ENCODE measurements around the gene KATNBL1.
"Not testable (repeated sequence)": the region's sequence is repeated elsewhere in the genome, so short reads cannot be mapped to it uniquely, and the experiment has no call there.

The KATNBL1 gene

GRCh38 chr15:34193272-34193671, 16.6 kb downstream of the KATNBL1 start:
- not testable (repeated sequence) for DNase-seq

DNA sequence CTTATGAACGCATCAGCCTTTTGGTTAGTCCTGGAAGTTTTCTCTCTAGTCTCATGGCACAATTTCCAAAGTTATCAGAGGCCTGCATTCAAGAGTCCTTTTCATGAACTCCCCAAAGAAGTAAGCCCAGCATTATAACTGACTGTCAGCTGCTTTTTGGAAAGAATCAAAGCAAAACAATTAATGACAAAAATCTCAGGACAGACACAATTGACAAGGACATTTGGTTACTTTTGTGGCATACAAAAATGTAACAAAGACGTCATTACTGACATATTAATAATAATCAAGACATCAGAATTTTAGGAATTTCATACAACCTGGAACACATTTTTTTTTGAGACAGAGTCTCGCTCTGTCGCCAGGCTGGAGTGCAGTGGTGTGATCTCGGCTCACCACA, 21.2 kb downstream of the KATNBL1 start:
- DNase-seq: no peak

DNA sequence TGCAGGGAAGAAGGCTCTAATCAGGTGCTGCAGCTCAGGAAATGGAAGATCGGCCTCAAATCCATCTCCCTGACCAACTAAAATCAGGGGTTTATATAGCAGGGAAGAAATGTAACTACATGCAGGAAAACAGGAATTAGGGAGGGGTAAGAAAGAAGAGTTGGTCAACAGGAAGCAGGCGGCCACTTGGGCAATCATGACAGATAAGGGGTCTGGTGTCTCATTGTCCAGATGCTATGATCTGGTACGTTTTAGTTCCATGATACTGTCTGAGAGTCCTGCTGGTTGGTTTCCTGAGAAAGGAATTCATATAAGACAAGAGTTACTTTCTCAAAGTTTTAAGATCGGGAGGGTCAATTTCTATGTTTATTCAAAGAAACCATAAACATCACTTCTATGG, 24.2 kb downstream of the KATNBL1 start:
- DNase-seq: no peak

GRCh38 chr15:34182942-34183341, 27.0 kb downstream of the KATNBL1 start:
- no peak for DNase-seq

DNA sequence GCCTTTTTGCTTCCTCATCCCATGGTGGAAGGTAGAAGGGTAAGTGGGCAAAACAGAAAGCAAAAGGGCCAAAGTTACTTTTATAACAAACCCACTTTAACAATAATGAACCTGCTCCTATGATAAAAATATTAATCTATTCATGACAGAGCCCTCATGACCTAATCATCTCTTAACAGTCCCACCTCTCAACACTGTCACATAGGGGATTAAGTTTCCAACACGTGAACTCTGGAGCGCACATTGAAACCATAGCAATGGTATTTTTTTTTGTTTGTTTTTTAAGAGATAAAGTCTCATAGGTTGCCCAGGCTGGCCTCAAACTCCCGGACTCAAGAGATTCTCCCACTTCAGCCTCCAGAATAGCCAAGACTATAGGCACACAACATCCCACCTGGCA, 30.7 kb downstream of the KATNBL1 start:
- no peak for DNase-seq

DNA sequence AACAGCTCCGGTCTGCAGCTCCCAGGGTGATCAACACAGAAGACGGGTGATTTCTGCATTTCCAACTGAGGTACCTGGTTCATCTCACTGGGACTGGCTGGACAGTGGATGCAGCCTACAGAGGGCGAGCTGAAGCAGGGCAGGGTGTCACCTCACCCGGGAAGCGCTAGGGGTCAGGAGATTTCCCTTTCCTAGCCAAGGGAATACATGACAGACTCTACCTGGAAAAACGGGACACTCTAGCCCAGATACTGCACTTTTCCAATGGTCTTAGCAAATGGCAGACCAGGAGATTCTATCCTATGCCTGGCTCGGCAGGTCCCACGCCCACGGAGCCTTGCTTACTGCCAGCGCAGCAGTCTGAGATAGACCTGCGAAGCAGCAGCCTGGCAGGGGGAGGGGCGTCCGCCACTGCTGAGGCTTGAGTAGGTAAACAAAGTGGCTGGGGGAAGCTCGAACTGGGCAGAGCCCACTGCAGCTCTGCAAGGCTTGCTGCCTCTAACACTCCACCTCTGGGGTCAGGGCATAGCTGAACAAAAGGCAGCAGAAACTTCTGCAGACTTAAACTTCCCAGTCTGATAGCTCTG, 43.8 kb downstream of the KATNBL1 start:
- DNase-seq: not testable (repeated sequence)

DNA sequence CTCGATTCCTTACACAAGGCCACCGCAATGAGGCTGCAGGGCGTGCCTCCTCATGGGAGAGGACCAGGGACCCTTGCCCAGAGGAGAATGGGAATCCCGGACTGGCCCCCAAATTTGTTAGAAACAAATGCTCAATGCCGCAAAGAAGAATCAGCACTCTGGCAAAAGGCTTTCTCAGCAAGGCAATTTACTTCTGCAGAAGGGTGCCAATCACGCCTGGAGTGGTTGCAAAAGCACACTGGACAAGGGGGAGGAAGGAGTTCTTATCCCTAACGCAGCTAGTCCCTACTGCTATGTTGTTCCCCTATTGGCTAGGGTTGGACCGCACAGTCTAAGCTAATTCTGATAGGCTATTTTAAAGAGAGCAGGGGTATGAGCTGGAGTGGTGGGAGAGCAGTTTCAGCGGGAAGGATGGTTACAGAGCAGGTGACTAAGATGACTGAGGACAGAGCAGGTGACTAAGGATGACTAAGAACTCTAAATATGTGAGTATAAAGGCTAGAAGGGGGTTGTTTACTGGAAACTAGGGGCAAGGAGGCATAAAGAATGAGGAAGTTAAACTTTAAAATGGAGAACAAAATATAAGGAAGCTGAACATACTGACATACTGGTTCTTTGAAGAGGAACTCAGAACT, 48.5 kb downstream of the KATNBL1 start:
- DNase-seq: no peak

DNA sequence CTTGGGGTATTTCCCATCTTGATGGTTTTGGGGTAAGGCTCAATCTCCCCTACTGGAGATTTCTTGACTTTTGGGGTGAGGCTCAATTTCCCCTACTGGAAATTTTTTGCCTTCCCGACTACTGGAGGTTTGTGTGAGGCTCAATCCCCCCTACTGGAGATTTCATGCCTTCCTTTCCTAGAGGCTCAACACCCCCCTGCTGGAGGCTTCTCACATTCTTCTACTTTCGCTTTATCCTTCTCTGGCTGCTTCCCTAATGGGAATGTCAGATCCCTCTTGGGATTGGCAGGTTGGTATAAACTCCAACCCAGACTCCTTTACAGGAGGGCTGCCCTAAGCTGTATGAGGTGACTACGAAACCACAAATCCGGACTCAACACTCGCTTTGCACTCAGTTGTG, 49.2 kb downstream of the KATNBL1 start:
- DNase-seq: no peak

- no peak for DNase-seq
Measured at GRCh38 chr15:34158355-34158754, 51.5 kb downstream of the KATNBL1 start.

DNA sequence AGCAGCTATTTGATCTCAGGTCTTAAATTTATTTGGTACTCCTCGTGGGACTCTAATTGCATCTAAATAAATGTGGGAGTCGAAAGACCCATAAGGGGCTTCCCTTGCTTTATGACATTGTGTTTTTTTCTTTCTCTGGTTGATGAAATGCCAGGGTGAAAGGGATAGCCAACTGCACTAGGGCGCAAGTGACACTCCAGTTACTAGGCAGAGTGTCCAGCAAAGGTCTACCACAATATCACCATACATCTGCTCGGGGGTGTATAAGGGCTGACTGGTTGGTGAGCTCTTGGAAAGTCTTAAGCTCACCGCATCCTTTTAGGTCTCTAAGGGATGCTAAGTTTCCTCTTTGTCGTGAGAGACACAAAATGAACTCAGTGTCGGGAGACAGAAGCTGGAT, 54.0 kb downstream of the KATNBL1 start:
- no peak for DNase-seq

- DNase-seq: no peak
Measured at GRCh38 chr15:34154725-34155204, 55.1 kb downstream of the KATNBL1 start.

- no peak for DNase-seq
Measured at GRCh38 chr15:34147371-34148140, 62.3 kb downstream of the KATNBL1 start.

DNA sequence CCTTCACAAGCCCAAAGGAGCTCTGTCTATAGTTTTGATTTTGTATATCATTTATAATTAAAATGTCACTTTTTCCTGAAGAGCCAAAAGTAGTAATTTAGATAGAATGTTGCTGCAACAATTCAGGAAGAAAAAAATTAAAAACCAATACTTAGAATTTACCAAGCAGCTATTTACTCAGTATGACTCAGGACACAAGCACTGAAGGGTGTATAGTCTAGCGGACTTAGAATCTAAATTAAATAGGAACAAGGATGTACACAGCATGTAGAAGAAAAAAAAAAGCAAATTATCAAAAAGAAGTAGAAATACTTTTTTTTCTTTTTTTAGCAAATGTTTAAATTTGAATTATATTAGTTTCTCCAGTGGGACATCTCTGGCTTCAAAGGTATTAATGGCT, 76.4 kb downstream of the KATNBL1 start:
- DNase-seq: no peak

DNA sequence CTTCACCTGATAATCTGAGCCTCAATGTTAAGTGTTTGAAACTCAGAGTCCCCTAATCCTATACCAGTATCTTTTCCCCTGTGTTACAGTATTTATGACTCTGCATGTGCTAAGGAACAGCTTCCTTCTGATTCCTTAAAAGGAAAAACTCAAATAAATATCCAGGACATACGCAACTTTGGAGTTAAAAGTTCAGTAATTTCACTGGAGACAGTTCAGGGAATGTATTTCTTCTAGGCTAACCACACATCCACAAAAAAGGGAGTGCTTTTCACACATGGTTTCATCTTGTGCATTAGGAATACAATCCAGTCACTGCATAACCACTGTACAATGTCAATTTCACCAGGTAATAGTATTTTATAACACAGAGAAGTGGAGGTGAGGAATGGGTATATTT, 77.0 kb downstream of the KATNBL1 start:
- no peak for DNase-seq

GRCh38 chr15:34128898-34129297, 81.0 kb downstream of the KATNBL1 start:
- DNase-seq: no peak

- no peak for DNase-seq
Measured at GRCh38 chr15:34126522-34126921, 83.4 kb downstream of the KATNBL1 start.

- DNase-seq: no peak
Measured at GRCh38 chr15:34125945-34126344, 84.0 kb downstream of the KATNBL1 start.

- DNase-seq: no peak
Measured at GRCh38 chr15:34124651-34125050, 85.2 kb downstream of the KATNBL1 start.

DNA sequence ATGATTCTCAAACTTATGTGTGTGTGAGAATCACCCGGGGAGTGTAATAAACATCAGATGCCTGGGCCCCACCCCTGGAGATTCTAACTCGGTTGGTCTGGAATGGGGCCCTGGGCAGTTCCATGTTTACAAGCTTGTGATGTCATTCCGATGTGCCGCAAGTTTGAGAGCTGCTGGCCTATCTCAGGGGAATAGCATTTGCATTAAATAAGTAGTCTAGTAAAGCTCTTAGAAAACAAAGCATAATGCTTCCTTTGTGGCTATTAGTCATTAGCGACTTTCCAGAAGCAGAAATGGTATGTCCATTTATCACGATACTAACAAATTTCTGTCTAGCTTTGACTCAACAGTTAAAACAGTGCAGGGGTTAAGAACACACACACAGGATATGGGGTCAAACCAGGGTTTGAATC, 87.1 kb downstream of the KATNBL1 start:
- no peak for DNase-seq

GRCh38 chr15:34121786-34122185, 88.1 kb downstream of the KATNBL1 start:
- DNase-seq: not testable (repeated sequence)

GRCh38 chr15:34120420-34120819, 89.5 kb downstream of the KATNBL1 start:
- not testable (repeated sequence) for DNase-seq

DNA sequence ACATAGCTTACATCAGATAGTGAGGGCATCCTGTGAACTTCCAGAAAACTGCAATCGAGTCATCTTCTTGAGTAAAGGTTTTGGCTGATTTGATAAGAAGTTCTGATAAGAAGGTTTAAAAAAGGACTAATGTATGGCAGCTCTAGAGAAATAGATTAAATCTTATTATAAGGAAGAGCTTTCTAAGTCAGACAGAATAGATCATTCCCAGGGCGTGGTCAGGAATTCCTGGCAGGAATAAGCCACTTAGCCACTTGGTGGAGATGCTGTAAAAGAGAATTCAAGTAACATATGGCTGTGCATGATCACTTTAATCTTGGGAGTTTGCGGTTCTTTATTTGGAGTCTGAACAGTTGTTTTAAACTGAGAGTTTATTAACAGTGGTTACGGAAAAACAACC, 90.6 kb downstream of the KATNBL1 start:
- no peak for DNase-seq

DNA sequence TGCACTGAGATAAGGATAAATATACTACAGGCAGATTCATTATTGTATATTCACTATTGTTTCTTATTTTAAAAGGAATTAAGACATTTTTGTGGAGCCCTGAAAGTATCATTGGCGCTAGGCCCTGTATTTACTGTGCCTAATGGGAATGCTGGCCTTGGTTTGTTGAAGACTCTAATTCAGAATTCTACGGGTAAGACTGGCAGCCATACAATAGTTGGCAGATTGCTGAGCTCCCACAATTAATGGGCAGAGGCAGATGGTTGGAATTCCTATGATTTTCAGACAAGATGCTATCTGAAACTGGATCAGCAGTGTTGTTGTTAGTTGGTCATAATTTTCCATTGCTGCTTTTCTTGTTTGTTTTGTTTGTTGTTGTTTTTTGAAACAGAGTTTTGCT, 93.3 kb downstream of the KATNBL1 start:
- DNase-seq: no peak

DNA sequence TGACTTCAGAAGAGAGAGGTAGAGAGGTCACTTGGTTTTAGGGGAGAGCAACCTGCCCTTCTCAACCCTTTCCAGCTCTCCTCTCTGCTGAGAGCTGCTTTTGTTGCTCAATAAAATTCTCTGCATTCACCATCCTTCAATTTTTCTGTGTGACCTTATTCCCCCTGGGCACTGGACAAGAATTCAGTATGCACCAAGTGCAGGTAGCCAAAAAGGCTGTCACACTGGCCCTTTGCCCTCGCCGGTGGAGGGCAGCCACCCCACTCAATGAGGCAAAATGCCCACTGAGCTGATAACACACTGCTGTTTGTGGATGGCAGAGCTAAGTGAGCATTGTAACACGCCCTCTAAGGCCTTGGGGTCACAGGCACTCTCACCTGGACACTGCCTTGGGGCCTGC, 95.2 kb downstream of the KATNBL1 start:
- DNase-seq: no peak

All from right hindlimb (tissue), 1 donor.